OCI-LY3 (cell line): ENCODE data around the gene ZNF57.

Source experiments
- EZH2phosphoT487 ChIP-seq: fragments of 200-600 bp; shearing (Covaris generic); IDR thresholded peaks from 2 replicates; pipeline ENCODE4 v1.6.1; 2018; ENCODE audit warnings: antibody characterized with exemption, mixed run types, low read depth
- TF ChIP-seq, protein P1 (sequence below): fragments of 200-600, 300-600 bp; sonication (generic); IDR thresholded peaks from 2 replicates; pipeline ENCODE4 v1.5.1; 2014; ENCODE audit warnings: antibody characterized with exemption, low read length, low read depth

- TF ChIP-seq, protein P1, sequence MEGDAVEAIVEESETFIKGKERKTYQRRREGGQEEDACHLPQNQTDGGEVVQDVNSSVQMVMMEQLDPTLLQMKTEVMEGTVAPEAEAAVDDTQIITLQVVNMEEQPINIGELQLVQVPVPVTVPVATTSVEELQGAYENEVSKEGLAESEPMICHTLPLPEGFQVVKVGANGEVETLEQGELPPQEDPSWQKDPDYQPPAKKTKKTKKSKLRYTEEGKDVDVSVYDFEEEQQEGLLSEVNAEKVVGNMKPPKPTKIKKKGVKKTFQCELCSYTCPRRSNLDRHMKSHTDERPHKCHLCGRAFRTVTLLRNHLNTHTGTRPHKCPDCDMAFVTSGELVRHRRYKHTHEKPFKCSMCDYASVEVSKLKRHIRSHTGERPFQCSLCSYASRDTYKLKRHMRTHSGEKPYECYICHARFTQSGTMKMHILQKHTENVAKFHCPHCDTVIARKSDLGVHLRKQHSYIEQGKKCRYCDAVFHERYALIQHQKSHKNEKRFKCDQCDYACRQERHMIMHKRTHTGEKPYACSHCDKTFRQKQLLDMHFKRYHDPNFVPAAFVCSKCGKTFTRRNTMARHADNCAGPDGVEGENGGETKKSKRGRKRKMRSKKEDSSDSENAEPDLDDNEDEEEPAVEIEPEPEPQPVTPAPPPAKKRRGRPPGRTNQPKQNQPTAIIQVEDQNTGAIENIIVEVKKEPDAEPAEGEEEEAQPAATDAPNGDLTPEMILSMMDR: no peak
- no peak for TF ChIP-seq EZH2phosphoT487
Observed at GRCh38 chr19:2902590-2903218, 2.0 kb downstream of the ZNF57 start.
